Lower leg skin (tissue), 3 donors: ENCODE results near the gene HNRNPA0.

Experiments used
- CTCF ChIP-seq, 3 donors: fragments of 450-650 bp; IDR thresholded peaks; one replicate each; pipeline ENCODE4 v1.5.1; 2016; ENCODE audit warnings: antibody characterized with exemption in 3 of 3, mild to moderate bottlenecking in 3 of 3, moderate library complexity in 2 of 3
- POLR2A ChIP-seq, 2 donors: fragments of 450-650 bp; IDR thresholded peaks; one replicate each; pipeline ENCODE4 v1.6.1; 2016 to 2017; ENCODE audit warnings: antibody characterized with exemption in 2 of 2, mild to moderate bottlenecking in 1 of 2, moderate library complexity in 1 of 2

- TF ChIP-seq CTCF (IDR thresholded peaks at IDR 0.05) (no peak), POLR2A (IDR thresholded peaks at IDR 0.05) (no peak)
Observed at GRCh38 chr5:137791387-137791786, 37.2 kb upstream of the HNRNPA0 start.
